ENCODE measurements around the gene TMEM30B.

DNA sequence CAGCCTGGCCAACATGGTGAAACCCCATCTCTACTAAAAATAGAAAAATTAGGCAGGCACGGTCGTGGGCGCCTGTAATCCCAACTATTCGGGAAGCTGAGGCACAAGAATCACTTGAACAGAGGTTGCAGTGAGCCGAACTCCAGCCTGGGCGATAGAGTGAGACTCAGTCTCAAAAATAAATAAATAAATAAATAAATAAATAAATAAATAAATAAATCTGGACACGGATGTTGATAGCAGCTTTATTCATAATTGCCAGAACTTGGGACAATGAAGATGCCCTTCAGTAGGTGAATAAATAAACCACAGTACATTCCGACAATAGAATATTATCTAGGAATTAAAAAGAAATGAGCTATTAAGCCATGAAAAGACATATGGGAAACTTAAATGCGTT, 31.1 kb downstream of the TMEM30B start:
- TF ChIP-seq TARDBP (IDR thresholded peaks at IDR 0.05) (no peak), L3MBTL2 (conservative IDR thresholded peaks at IDR 0.05) (no peak), SP1 (IDR thresholded peaks at IDR 0.05) (no peak), BHLHE40 (IDR thresholded peaks at IDR 0.05; ENCODE audit: borderline replicate concordance) (no peak), LEF1 (IDR thresholded peaks at IDR 0.05; ENCODE audit: borderline replicate concordance) (no peak), HDGF (IDR thresholded peaks at IDR 0.05; ENCODE audit: borderline replicate concordance) (no peak), CTBP1 (IDR thresholded peaks at IDR 0.05; ENCODE audit: borderline replicate concordance) (no peak), SUZ12 (IDR thresholded peaks at IDR 0.05) (no peak), ELF4 (IDR thresholded peaks at IDR 0.05) (no peak), NFRKB (IDR thresholded peaks at IDR 0.05) (no peak), FOXK2 (IDR thresholded peaks at IDR 0.05) (no peak)
